Hepatocyte (in vitro differentiated cells): Measurements from ENCODE around the gene HEPN1.

ENCODE experiments used
- EZH2 ChIP-seq: fragments of 200-600 bp; sonication (generic); IDR thresholded peaks from 2 replicates; pipeline ENCODE4 v1.6.1; 2016; ENCODE audit warnings: antibody characterized with exemption, mild to moderate bottlenecking, borderline replicate concordance
- EZH2phosphoT487 ChIP-seq: fragments of 200-600 bp; sonication (generic); IDR thresholded peaks from one replicate; pipeline ENCODE4 v1.6.1; 2018; ENCODE audit warnings: antibody characterized with exemption, mild to moderate bottlenecking, low read depth, moderate library complexity; ENCODE audit not compliant: unreplicated experiment, severe bottlenecking
- TF ChIP-seq, protein P1 (sequence below): fragments of 200-600 bp; sonication (generic); IDR thresholded peaks from 2 replicates; pipeline ENCODE4 v1.5.1; 2016; ENCODE audit warnings: antibody characterized with exemption, mild to moderate bottlenecking; ENCODE audit not compliant: poor library complexity

DNA sequence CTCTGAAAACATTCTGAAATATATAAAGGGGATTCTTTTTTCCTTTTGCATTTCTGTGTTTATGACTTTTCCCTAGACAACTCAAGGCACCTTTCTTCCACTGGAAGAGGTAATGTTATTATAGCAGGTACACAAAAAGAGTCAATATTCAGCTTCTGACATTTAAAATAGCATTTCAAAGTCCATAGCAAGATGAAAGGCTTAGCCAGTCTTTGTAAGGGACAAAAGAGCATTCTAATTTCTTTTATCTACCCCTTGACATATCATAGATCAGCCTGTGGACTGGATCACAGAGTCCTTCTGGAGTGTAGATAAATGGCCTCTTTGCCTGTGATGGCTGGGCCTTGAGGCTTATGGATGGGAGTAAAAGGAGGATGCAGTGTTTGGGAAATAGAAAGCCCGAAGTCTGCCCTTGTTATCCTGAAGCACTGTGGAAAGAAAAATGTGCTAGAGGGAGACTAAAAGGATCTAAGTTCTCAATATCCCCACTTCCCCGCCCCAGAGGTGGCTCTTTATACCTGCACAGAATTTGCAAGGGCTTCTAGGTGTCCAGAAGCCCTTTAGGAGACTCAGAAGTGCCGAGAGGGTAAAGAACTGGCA, 18.4 kb downstream of the HEPN1 start:
- TF ChIP-seq, protein P1, sequence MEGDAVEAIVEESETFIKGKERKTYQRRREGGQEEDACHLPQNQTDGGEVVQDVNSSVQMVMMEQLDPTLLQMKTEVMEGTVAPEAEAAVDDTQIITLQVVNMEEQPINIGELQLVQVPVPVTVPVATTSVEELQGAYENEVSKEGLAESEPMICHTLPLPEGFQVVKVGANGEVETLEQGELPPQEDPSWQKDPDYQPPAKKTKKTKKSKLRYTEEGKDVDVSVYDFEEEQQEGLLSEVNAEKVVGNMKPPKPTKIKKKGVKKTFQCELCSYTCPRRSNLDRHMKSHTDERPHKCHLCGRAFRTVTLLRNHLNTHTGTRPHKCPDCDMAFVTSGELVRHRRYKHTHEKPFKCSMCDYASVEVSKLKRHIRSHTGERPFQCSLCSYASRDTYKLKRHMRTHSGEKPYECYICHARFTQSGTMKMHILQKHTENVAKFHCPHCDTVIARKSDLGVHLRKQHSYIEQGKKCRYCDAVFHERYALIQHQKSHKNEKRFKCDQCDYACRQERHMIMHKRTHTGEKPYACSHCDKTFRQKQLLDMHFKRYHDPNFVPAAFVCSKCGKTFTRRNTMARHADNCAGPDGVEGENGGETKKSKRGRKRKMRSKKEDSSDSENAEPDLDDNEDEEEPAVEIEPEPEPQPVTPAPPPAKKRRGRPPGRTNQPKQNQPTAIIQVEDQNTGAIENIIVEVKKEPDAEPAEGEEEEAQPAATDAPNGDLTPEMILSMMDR: no peak
- TF ChIP-seq EZH2 (no peak), EZH2phosphoT487 (no peak)
